Ishikawa (cell line): ENCODE data around the gene SPSB3.

Experiments
- CEBPB ChIP-seq: IDR thresholded peaks from 2 replicates; pipeline ENCODE4 v1.6.1; 2012
- CREB1 ChIP-seq: IDR thresholded peaks from 2 replicates; pipeline ENCODE4 v1.6.1; 2012; ENCODE audit warnings: low read depth
- EGR1 ChIP-seq: IDR thresholded peaks from 2 replicates; pipeline ENCODE4 v1.6.1; 2012
- EP300 ChIP-seq: IDR thresholded peaks from 2 replicates; pipeline ENCODE4 v1.6.1; 2012; ENCODE audit warnings: borderline replicate concordance
- FOXM1 ChIP-seq: IDR thresholded peaks from 2 replicates; pipeline ENCODE4 v1.6.1; 2012; ENCODE audit warnings: low read depth, borderline replicate concordance
- NFIC ChIP-seq: IDR thresholded peaks from 2 replicates; pipeline ENCODE4 v1.6.1; 2012
- RAD21 ChIP-seq: IDR thresholded peaks from 2 replicates; pipeline ENCODE4 v1.6.1; 2012; ENCODE audit warnings: low read depth
- TAF1 ChIP-seq: IDR thresholded peaks from 2 replicates; pipeline ENCODE4 v1.6.1; 2012; ENCODE audit warnings: low read depth, mild to moderate bottlenecking
- TCF12 ChIP-seq: IDR thresholded peaks from 2 replicates; pipeline ENCODE4 v1.6.1; 2012; ENCODE audit warnings: low read depth
- TEAD4 ChIP-seq: IDR thresholded peaks from 2 replicates; pipeline ENCODE4 v1.6.1; 2012
- YY1 ChIP-seq: IDR thresholded peaks from 2 replicates; pipeline ENCODE4 v1.6.1; 2012; ENCODE audit warnings: low read depth
- ZBTB7A ChIP-seq: IDR thresholded peaks from 2 replicates; pipeline ENCODE4 v1.6.1; 2012; ENCODE audit warnings: low read depth
- TF ChIP-seq, protein P1 (sequence below): IDR thresholded peaks from 2 replicates; pipeline ENCODE4 v1.6.1; 2012
- TF ChIP-seq, protein P2 (sequence below): IDR thresholded peaks from 2 replicates; pipeline ENCODE4 v1.6.1; 2012
- TF ChIP-seq, protein P3 (sequence below): IDR thresholded peaks from 2 replicates; pipeline ENCODE4 v1.6.1; 2012; ENCODE audit warnings: low read depth, mild to moderate bottlenecking

SPSB3 gene

GRCh38 chr16:1810536-1810935, 28.2 kb upstream of the SPSB3 start:
- TF ChIP-seq, protein P1, sequence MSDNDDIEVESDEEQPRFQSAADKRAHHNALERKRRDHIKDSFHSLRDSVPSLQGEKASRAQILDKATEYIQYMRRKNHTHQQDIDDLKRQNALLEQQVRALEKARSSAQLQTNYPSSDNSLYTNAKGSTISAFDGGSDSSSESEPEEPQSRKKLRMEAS = no peak
- no peak for TF ChIP-seq TCF12
- TF ChIP-seq CEBPB = no peak
- TF ChIP-seq ZBTB7A = no peak
- no peak for TF ChIP-seq FOXM1
- TF ChIP-seq, protein P2, sequence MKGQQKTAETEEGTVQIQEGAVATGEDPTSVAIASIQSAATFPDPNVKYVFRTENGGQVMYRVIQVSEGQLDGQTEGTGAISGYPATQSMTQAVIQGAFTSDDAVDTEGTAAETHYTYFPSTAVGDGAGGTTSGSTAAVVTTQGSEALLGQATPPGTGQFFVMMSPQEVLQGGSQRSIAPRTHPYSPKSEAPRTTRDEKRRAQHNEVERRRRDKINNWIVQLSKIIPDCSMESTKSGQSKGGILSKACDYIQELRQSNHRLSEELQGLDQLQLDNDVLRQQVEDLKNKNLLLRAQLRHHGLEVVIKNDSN = no peak
- no peak for TF ChIP-seq EGR1
- no peak for TF ChIP-seq RAD21
- TF ChIP-seq EP300 = no peak
- no peak for TF ChIP-seq TEAD4
- no peak for TF ChIP-seq YY1
- TF ChIP-seq TAF1 = no peak
- no peak for TF ChIP-seq NFIC
- TF ChIP-seq CREB1 = no peak
- TF ChIP-seq, protein P3, sequence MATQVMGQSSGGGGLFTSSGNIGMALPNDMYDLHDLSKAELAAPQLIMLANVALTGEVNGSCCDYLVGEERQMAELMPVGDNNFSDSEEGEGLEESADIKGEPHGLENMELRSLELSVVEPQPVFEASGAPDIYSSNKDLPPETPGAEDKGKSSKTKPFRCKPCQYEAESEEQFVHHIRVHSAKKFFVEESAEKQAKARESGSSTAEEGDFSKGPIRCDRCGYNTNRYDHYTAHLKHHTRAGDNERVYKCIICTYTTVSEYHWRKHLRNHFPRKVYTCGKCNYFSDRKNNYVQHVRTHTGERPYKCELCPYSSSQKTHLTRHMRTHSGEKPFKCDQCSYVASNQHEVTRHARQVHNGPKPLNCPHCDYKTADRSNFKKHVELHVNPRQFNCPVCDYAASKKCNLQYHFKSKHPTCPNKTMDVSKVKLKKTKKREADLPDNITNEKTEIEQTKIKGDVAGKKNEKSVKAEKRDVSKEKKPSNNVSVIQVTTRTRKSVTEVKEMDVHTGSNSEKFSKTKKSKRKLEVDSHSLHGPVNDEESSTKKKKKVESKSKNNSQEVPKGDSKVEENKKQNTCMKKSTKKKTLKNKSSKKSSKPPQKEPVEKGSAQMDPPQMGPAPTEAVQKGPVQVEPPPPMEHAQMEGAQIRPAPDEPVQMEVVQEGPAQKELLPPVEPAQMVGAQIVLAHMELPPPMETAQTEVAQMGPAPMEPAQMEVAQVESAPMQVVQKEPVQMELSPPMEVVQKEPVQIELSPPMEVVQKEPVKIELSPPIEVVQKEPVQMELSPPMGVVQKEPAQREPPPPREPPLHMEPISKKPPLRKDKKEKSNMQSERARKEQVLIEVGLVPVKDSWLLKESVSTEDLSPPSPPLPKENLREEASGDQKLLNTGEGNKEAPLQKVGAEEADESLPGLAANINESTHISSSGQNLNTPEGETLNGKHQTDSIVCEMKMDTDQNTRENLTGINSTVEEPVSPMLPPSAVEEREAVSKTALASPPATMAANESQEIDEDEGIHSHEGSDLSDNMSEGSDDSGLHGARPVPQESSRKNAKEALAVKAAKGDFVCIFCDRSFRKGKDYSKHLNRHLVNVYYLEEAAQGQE = no peak

DNA sequence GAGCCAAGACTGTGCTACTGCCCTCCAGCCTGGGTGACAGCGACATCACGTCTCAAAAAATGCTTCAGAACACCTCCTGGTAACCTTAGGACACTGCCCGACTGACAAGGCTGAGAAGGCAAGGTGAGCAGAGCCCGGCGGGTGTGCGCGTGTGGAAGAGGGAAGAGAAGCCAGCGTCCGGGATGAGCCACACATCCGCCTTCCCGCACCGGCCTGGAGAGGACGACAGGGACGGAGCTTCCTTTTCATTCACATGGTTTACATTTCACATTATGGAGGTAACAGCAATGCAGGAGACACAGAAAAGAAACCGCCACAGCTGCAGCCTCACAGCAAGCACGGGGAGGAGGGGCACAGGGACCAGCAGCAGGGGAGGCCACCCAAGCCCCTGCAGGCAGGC, 27.7 kb upstream of the SPSB3 start:
- TF ChIP-seq FOXM1 (no peak), TEAD4 (no peak), TCF12 (no peak), TAF1 (no peak), EGR1 (no peak), EP300 (no peak), CREB1 (no peak), CEBPB (no peak)

DNA sequence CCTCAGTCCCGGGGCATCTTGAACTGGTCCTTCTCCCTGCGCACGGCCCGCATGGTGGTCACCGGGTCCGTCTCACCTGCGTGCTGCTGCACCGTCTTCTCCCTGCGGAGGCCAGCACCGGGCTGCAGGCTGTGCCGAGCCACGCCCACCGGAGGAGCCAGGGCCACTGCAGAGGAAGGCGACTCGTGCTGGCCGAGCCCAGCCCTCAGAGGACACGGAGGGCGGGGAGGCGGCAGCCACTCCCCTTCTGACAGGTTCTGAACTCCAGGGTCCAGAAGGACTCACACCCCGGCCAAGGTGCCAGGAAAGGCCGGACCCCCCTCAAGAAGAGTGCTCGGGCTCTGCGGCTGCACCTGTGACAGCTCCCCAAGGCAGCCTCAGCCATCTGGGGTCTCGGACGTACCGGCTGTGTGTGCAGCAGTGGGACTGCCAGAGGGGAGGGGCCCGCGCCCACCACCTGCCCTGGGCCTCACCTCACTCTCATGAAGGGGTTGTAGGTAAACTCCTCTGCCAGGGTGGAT, 27.0 kb upstream of the SPSB3 start:
- TF ChIP-seq ZBTB7A = no peak
- no peak for TF ChIP-seq FOXM1
- no peak for TF ChIP-seq CEBPB
- no peak for TF ChIP-seq YY1
- TF ChIP-seq, protein P2 = no peak
- TF ChIP-seq TCF12 = no peak
- TF ChIP-seq EGR1 = no peak
- no peak for TF ChIP-seq TEAD4
- TF ChIP-seq NFIC = no peak
- TF ChIP-seq TAF1 = no peak
- TF ChIP-seq CREB1 = no peak
- TF ChIP-seq, protein P1 = no peak
- TF ChIP-seq RAD21 = no peak
- TF ChIP-seq, protein P3 = no peak
- no peak for TF ChIP-seq EP300

GRCh38 chr16:1808691-1809090, 26.3 kb upstream of the SPSB3 start:
- TF ChIP-seq RAD21 = no peak
- TF ChIP-seq CREB1 = no peak
- no peak for TF ChIP-seq CEBPB

DNA sequence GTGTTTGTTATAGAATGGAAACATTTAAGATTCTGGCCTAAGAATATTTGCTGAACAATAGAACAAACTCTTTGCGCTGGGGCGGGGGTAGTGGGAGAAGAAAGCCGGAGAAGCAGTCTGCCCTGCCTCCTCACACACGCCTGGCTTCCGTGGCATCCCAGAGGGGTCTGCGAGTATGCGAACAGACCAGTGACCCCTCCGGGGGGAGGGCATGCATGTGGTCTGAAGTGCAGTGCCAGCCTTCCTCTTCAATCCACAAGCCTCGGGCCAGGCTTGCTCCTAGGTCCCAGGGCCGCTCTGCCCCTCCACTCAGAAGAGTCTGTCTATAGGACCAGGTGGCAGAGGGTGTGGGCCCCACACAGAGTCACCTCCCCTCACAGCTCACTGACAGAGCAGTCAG, 25.3 kb upstream of the SPSB3 start:
- TF ChIP-seq ZBTB7A = no peak
- TF ChIP-seq, protein P1 = no peak
- TF ChIP-seq TCF12 = no peak
- no peak for TF ChIP-seq EP300
- TF ChIP-seq NFIC = no peak
- TF ChIP-seq, protein P3 = no peak
- no peak for TF ChIP-seq TAF1
- no peak for TF ChIP-seq YY1
- TF ChIP-seq, protein P2 = no peak
- TF ChIP-seq CREB1 = no peak
- no peak for TF ChIP-seq FOXM1
- no peak for TF ChIP-seq RAD21
- TF ChIP-seq TEAD4 = no peak
- TF ChIP-seq CEBPB = no peak
- TF ChIP-seq EGR1 = no peak
